ENCODE measurements around the gene TRIM47. TPM values are rescaled to one million over a fixed set of nuclear protein-coding genes. Genes with fewer than 3 reads are reported as not detected.

TRIM47 gene
- total and polyA plus RNA-seq, 2 of the 13 experiments (the other 11 are each of a cell fraction or from before 2014, with no cell fraction given) = 33.5 to 82.0 TPM

DNA sequence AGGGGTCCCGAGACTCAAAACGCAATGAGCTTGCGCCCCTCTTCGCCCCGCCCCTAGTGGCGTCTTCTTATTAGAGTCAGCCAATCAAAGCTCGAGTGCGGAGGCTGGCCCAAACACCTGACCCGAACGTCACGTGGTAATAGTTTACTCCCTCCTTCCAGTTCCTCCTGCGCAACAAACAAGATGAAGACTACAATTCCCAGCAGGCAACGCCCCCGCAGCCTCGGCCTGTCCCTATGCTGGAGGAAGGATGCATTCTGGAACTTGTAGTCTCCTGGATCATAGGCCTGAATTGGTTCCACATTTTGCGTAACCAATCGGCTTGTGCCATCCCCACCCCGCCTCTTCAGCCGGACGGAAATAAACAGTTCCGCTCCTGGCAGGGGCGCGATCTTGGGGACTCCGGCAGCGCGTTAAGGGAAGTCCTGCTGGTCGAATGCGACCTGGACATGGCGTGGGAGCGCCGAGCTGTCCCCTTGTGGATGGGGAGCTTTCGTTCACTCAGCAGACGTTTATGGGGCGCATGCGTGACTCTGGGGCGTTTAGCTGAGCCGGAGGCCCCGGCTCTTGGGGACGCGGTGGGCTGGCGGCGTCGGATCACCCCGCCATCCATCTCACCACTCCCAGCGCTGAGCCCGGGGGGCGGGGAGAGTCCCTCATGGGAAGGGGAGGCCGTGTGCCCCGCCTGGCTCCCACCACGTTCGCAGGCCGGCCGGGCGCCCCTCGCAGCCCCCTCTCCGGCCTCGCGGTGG, 22.9 kb downstream of the TRIM47 start, which contains the start of gene WBP2 (continued):
- TF ChIP-seq SSRP1 (CRISPR knock-in tag; IDR thresholded peaks at IDR 0.05) (no peak), ARNT (IDR thresholded peaks at IDR 0.05) (no peak), MAFG (CRISPR knock-in tag; IDR thresholded peaks at IDR 0.05) (no peak), GPBP1L1 (CRISPR knock-in tag; IDR thresholded peaks at IDR 0.05) (no peak), KMT2A (CRISPR knock-in tag; IDR thresholded peaks at IDR 0.05) (peak; percentile 91), ZNF17 (CRISPR knock-in tag; IDR thresholded peaks at IDR 0.05) (no peak; the same call in 1 of the 2 replicates), ZNF724P (CRISPR knock-in tag; IDR thresholded peaks at IDR 0.05; ENCODE audit: borderline replicate concordance) (peak; percentile 90), RORA (CRISPR knock-in tag; IDR thresholded peaks at IDR 0.05) (no peak), ZNF816 (CRISPR knock-in tag; IDR thresholded peaks at IDR 0.05; ENCODE audit: borderline replicate concordance) (peak; percentile 90), KLF6 (CRISPR knock-in tag; IDR thresholded peaks at IDR 0.05) (peak; percentile 88; the same call in 1 of the 2 replicates), ZNF577 (CRISPR knock-in tag; IDR thresholded peaks at IDR 0.05; ENCODE audit: borderline replicate concordance, low read depth) (no peak), HNF1A (IDR thresholded peaks at IDR 0.05; ENCODE audit: low read depth) (peak; percentile 60; the same call in 1 of the 2 replicates), HNF1A (CRISPR knock-in tag; IDR thresholded peaks at IDR 0.05; ENCODE audit: borderline replicate concordance) (peak; percentile 73; the same call in 1 of the 2 replicates)
- TF ChIP-seq, protein P1, sequence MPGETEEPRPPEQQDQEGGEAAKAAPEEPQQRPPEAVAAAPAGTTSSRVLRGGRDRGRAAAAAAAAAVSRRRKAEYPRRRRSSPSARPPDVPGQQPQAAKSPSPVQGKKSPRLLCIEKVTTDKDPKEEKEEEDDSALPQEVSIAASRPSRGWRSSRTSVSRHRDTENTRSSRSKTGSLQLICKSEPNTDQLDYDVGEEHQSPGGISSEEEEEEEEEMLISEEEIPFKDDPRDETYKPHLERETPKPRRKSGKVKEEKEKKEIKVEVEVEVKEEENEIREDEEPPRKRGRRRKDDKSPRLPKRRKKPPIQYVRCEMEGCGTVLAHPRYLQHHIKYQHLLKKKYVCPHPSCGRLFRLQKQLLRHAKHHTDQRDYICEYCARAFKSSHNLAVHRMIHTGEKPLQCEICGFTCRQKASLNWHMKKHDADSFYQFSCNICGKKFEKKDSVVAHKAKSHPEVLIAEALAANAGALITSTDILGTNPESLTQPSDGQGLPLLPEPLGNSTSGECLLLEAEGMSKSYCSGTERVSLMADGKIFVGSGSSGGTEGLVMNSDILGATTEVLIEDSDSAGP (CRISPR knock-in tag; IDR thresholded peaks at IDR 0.05; ENCODE audit: borderline replicate concordance) = peak; percentile 97

Measured in HepG2 (cell line).